ENCODE data around the gene LMCD1.

DNA sequence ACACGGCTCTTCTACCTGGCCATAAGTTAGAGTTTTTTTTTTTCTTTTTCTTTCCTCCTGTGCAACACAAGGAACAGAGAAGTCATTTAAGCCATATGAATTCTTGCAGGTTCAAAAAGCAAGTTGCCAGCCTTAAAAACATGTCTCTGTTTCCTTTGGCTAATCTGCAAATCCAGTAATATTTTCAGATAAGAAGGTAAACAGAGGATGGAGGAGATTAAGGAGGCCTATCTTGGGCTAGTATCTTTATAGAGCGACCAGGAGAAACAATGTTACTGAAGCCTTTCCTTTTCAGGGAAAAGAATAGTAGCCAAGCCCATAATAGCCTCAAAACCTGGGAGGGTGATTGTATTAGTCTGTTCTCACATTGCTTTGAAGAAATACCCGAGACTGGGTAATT, 20.9 kb upstream of the LMCD1 start:
- TF ChIP-seq, protein P1, sequence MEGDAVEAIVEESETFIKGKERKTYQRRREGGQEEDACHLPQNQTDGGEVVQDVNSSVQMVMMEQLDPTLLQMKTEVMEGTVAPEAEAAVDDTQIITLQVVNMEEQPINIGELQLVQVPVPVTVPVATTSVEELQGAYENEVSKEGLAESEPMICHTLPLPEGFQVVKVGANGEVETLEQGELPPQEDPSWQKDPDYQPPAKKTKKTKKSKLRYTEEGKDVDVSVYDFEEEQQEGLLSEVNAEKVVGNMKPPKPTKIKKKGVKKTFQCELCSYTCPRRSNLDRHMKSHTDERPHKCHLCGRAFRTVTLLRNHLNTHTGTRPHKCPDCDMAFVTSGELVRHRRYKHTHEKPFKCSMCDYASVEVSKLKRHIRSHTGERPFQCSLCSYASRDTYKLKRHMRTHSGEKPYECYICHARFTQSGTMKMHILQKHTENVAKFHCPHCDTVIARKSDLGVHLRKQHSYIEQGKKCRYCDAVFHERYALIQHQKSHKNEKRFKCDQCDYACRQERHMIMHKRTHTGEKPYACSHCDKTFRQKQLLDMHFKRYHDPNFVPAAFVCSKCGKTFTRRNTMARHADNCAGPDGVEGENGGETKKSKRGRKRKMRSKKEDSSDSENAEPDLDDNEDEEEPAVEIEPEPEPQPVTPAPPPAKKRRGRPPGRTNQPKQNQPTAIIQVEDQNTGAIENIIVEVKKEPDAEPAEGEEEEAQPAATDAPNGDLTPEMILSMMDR (IDR thresholded peaks at IDR 0.05), result no peak
- no peak for TF ChIP-seq POLR2A (IDR thresholded peaks at IDR 0.05)

Measured in right lobe of liver (tissue), 4 donors.